GM12878 (cell line): ENCODE measurements around the gene OS9. TPM values are rescaled to one million over a fixed set of nuclear protein-coding genes. Genes with fewer than 3 reads are reported as not detected.
A peak's percentile ranks its signal among the peaks of the same experiment; 100 is the strongest.

ENCODE experiments used
- EGR1 ChIP-seq, 2 experiments: IDR thresholded peaks; 1 replicate in 1 of 2; 2 replicates in 1 of 2; pipeline ENCODE4 v1.6.1; 2011 to 2012; ENCODE audit warnings: low read depth in 2 of 2, low read length in 2 of 2, borderline replicate concordance in 1 of 2, mild to moderate bottlenecking in 1 of 2, moderate library complexity in 1 of 2
- ELK1 ChIP-seq: IDR thresholded peaks from 2 replicates; pipeline ENCODE4 v1.6.1; 2012; ENCODE audit warnings: low read depth, low read length, improper control_type of control experiment
- HDGF ChIP-seq: fragments of 450-650 bp; IDR thresholded peaks from 2 replicates; pipeline ENCODE4 v1.6.1; 2016; ENCODE audit warnings: antibody characterized with exemption
- IKZF2 ChIP-seq, 2 experiments: fragments of 450-650 bp; IDR thresholded peaks; 2 replicates each; pipeline ENCODE4 v1.6.1; 2017; ENCODE audit warnings: mild to moderate bottlenecking in 2 of 2, moderate library complexity in 2 of 2
- JUND ChIP-seq: IDR thresholded peaks from 2 replicates; pipeline ENCODE4 v1.6.1; 2012; ENCODE audit warnings: low read depth, mild to moderate bottlenecking, low read length, improper control_type of control experiment, moderate library complexity
- KDM1A ChIP-seq: fragments of 200-600 bp; sonication (generic); IDR thresholded peaks from 2 replicates; pipeline ENCODE4 v1.6.1; 2016; ENCODE audit warnings: borderline replicate concordance
- MTA2 ChIP-seq: fragments of 450-650 bp; IDR thresholded peaks from 2 replicates; pipeline ENCODE4 v1.6.1; 2016; ENCODE audit warnings: low read depth, mild to moderate bottlenecking, moderate library complexity
- MXI1 ChIP-seq: fragments of 150-350 bp; IDR thresholded peaks from 2 replicates; pipeline ENCODE4 v1.6.1; 2011; ENCODE audit warnings: low read depth, mild to moderate bottlenecking, inconsistent platforms, low read length, improper control_type of control experiment
- NBN ChIP-seq: fragments of 450-650 bp; IDR thresholded peaks from 2 replicates; pipeline ENCODE4 v1.6.1; 2016
- NFIC ChIP-seq: IDR thresholded peaks from 2 replicates; pipeline ENCODE4 v1.6.1; 2012; ENCODE audit warnings: low read depth, mild to moderate bottlenecking, inconsistent platforms, low read length, moderate library complexity
- NFYA ChIP-seq: IDR thresholded peaks from 2 replicates; pipeline ENCODE4 v1.6.1; 2011; ENCODE audit warnings: low read depth, mild to moderate bottlenecking, low read length, improper control_type of control experiment, borderline replicate concordance
- POLR2A ChIP-seq: IDR thresholded peaks from 2 replicates; pipeline ENCODE4 v1.6.1; 2011; ENCODE audit warnings: low read depth, mild to moderate bottlenecking, low read length
- RBBP5 ChIP-seq: fragments of 200-600 bp; sonication (generic); conservative IDR thresholded peaks from 2 replicates; pipeline ENCODE4 v1.6.1; 2016
- SIN3A ChIP-seq: IDR thresholded peaks from 2 replicates; pipeline ENCODE4 v1.6.1; 2012; ENCODE audit warnings: low read depth, low read length, improper control_type of control experiment
- SMARCA5 ChIP-seq: fragments of 450-650 bp; IDR thresholded peaks from 2 replicates; pipeline ENCODE4 v1.6.1; 2017; ENCODE audit warnings: mild to moderate bottlenecking
- SP1 ChIP-seq: IDR thresholded peaks from one replicate; pipeline ENCODE4 v1.6.1; 2011; ENCODE audit warnings: low read depth, low read length
- SPI1 ChIP-seq: IDR thresholded peaks from 2 replicates; pipeline ENCODE4 v1.6.1; 2011; ENCODE audit warnings: low read depth, mild to moderate bottlenecking, low read length, moderate library complexity, borderline replicate concordance; ENCODE audit not compliant: insufficient read depth
- TAF1 ChIP-seq: IDR thresholded peaks from 2 replicates; pipeline ENCODE4 v1.6.1; 2011; ENCODE audit warnings: mild to moderate bottlenecking, low read depth, low read length, borderline replicate concordance
- TARDBP ChIP-seq: IDR thresholded peaks from 2 replicates; pipeline ENCODE4 v1.6.1; 2016; ENCODE audit warnings: borderline replicate concordance
- TCF7 ChIP-seq: IDR thresholded peaks from 2 replicates; pipeline ENCODE4 v1.6.1; 2014; ENCODE audit warnings: antibody characterized with exemption, borderline replicate concordance
- ZNF274 ChIP-seq: IDR thresholded peaks from one replicate; pipeline ENCODE4 v1.8.0; 2011; ENCODE audit not compliant: insufficient read length, insufficient read depth
- ZNF622 ChIP-seq: fragments of 450-650 bp; IDR thresholded peaks from 2 replicates; pipeline ENCODE4 v1.6.1; 2017; ENCODE audit warnings: mild to moderate bottlenecking, inconsistent platforms
- ZSCAN29 ChIP-seq: fragments of 450-650 bp; IDR thresholded peaks from 2 replicates; pipeline ENCODE4 v1.6.1; 2017; ENCODE audit warnings: mild to moderate bottlenecking, moderate library complexity
- ZZZ3 ChIP-seq: IDR thresholded peaks from 2 replicates; pipeline ENCODE4 v1.6.1; 2011; ENCODE audit warnings: low read depth; ENCODE audit not compliant: control insufficient read depth, insufficient read length
- polyA plus RNA-seq, 11 experiments: library from polyadenylated mRNA; depleted of rRNA in 4 of 11; unstranded in 6 of 11; stranded (reverse) in 5 of 11; fragments of >200 nt; fragmentation: Nextera tagmentation in 4 of 11; fragmentation: Illumina TruSeq in 1 of 11; extraction: Ambion mirVana in 4 of 11; extraction: Trizol in 1 of 11; gene quantifications; 1 replicate in 1 of 11; 2 replicates in 10 of 11; pipeline versions ENCODE4 v1.2.1 to v1.2.3, GENCODE V29; 2011 to 2016; ENCODE audit warnings: inconsistent platforms in 2 of 11, missing spikeins in 2 of 11, low read depth in 1 of 11
- total RNA-seq, 4 experiments: library from RNA; depleted of rRNA in 3 of 4; stranded (reverse); fragments of >200 nt in 3 of 4; fragmentation: Illumina TruSeq in 1 of 4; extraction: Trizol in 1 of 4; gene quantifications; 2 replicates each; pipeline versions ENCODE4 v1.2.1 to v1.2.3, GENCODE V29; 2013 to 2021
- TF ChIP-seq, protein P1 (sequence below): fragments of 450-650 bp; formaldehyde crosslinking; IDR thresholded peaks from 2 replicates; pipeline ENCODE4 v1.4.0; 2020; ENCODE audit warnings: mild to moderate bottlenecking, moderate library complexity
- TF ChIP-seq, protein P2 (sequence below): fragments of 450-650 bp; IDR thresholded peaks from 2 replicates; pipeline ENCODE4 v1.6.1; 2014; ENCODE audit warnings: mild to moderate bottlenecking

The OS9 gene
- total and polyA plus RNA-seq, 10 of the 15 experiments (the other 5 are each of a cell fraction or from before 2014, with no cell fraction given): 5.2 to 106 (median 79.1) TPM

- TF ChIP-seq, protein P1, sequence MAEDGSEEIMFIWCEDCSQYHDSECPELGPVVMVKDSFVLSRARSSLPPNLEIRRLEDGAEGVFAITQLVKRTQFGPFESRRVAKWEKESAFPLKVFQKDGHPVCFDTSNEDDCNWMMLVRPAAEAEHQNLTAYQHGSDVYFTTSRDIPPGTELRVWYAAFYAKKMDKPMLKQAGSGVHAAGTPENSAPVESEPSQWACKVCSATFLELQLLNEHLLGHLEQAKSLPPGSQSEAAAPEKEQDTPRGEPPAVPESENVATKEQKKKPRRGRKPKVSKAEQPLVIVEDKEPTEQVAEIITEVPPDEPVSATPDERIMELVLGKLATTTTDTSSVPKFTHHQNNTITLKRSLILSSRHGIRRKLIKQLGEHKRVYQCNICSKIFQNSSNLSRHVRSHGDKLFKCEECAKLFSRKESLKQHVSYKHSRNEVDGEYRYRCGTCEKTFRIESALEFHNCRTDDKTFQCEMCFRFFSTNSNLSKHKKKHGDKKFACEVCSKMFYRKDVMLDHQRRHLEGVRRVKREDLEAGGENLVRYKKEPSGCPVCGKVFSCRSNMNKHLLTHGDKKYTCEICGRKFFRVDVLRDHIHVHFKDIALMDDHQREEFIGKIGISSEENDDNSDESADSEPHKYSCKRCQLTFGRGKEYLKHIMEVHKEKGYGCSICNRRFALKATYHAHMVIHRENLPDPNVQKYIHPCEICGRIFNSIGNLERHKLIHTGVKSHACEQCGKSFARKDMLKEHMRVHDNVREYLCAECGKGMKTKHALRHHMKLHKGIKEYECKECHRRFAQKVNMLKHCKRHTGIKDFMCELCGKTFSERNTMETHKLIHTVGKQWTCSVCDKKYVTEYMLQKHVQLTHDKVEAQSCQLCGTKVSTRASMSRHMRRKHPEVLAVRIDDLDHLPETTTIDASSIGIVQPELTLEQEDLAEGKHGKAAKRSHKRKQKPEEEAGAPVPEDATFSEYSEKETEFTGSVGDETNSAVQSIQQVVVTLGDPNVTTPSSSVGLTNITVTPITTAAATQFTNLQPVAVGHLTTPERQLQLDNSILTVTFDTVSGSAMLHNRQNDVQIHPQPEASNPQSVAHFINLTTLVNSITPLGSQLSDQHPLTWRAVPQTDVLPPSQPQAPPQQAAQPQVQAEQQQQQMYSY (CRISPR knock-in tag): peak; percentile 66; the same call in 1 of the 2 replicates
- TF ChIP-seq, protein P2, sequence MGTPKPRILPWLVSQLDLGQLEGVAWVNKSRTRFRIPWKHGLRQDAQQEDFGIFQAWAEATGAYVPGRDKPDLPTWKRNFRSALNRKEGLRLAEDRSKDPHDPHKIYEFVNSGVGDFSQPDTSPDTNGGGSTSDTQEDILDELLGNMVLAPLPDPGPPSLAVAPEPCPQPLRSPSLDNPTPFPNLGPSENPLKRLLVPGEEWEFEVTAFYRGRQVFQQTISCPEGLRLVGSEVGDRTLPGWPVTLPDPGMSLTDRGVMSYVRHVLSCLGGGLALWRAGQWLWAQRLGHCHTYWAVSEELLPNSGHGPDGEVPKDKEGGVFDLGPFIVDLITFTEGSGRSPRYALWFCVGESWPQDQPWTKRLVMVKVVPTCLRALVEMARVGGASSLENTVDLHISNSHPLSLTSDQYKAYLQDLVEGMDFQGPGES: peak; percentile 82; the same call in 1 of the 2 replicates
- no peak for TF ChIP-seq RBBP5
- no peak for TF ChIP-seq SPI1
- TF ChIP-seq ZSCAN29: no peak
- TF ChIP-seq ELK1: peak; percentile 21; the same call in 1 of the 2 replicates
- 0 out of 2 replicates have a peak, but pooled peaks have one; percentile 26 for TF ChIP-seq SIN3A
- peak; percentile 47; the same call in 1 of the 2 replicates for TF ChIP-seq NFIC
- 0 out of 2 replicates have a peak, but pooled peaks have one; percentile 55 for TF ChIP-seq SMARCA5
- peak; percentile 61; the same call in 1 of the 2 replicates for TF ChIP-seq NFYA
- TF ChIP-seq MTA2: 0 out of 2 replicates have a peak, but pooled peaks have one; percentile 4
- TF ChIP-seq ZNF622: 0 out of 2 replicates have a peak, but pooled peaks have one; percentile 14
- peak; percentile 72 for TF ChIP-seq POLR2A
- no peak for TF ChIP-seq TARDBP
- TF ChIP-seq EGR1 (IDR thresholded peaks at IDR 0.05; ENCODE audit: borderline replicate concordance in 1 of 2, low read depth in 2 of 2, low read length in 2 of 2): peak in 1 of 2 experiments; percentile 61; a peak in 1 of 3 replicates
- no peak for TF ChIP-seq ZNF274
- TF ChIP-seq TAF1: no peak
- TF ChIP-seq KDM1A: no peak
- TF ChIP-seq NBN: no peak
- TF ChIP-seq JUND: no peak; the same call in 1 of the 2 replicates
- TF ChIP-seq MXI1: 0 out of 2 replicates have a peak, but pooled peaks have one; percentile 34
- TF ChIP-seq ZZZ3: no peak
- no peak for TF ChIP-seq TCF7
- peak; percentile 61 to 66; a peak in 3 of 4 replicates for TF ChIP-seq IKZF2 (IDR thresholded peaks at IDR 0.05)
- 0 out of 2 replicates have a peak, but pooled peaks have one; percentile 27 for TF ChIP-seq HDGF
- TF ChIP-seq SP1: peak; percentile 95
These were observed 51.0 kb downstream of the OS9 start, which contains the start of gene TSPAN31 (continued) for GRCh38 chr12:57744777-57745484.
